Thyroid gland (tissue), 4 donors: Measurements from ENCODE around the gene MICAL3.

Experiments used
- POLR2A ChIP-seq, 2 donors: fragments of 450-650 bp; IDR thresholded peaks; one replicate each; pipeline ENCODE4 v1.6.1; 2017; ENCODE audit warnings: antibody characterized with exemption in 2 of 2, mild to moderate bottlenecking in 2 of 2, moderate library complexity in 1 of 2
- TF ChIP-seq, protein P1 (sequence below), 6 experiments: fragments of 200-600 bp in 3 of 6; fragments of 450-650 bp in 3 of 6; sonication (generic) in 3 of 6; IDR thresholded peaks; one replicate each; pipeline ENCODE4 v1.5.1; 2016 to 2019; ENCODE audit warnings: antibody characterized with exemption in 6 of 6, mild to moderate bottlenecking in 2 of 6, inconsistent platforms in 1 of 6, moderate library complexity in 1 of 6

DNA sequence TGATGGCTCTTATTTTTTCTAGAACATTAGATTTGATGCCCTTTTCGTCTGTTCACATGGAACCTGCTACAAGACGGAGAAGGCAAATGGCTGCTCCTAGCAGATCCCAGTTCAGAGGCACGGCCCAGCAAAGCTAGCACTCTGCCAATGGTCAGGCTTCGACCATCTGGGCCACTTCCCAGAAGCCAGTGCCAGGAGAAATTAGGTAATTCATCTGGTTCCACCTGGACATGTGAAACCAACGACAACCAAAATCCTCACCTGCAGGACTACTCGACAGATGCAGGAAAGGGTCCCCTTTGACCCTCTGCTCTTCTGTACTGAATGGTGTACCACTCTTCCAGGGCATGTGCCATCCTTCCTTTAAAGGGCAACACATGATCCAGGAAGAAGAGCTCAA lies 25.4 kb downstream of the MICAL3 start:
- TF ChIP-seq, protein P1, sequence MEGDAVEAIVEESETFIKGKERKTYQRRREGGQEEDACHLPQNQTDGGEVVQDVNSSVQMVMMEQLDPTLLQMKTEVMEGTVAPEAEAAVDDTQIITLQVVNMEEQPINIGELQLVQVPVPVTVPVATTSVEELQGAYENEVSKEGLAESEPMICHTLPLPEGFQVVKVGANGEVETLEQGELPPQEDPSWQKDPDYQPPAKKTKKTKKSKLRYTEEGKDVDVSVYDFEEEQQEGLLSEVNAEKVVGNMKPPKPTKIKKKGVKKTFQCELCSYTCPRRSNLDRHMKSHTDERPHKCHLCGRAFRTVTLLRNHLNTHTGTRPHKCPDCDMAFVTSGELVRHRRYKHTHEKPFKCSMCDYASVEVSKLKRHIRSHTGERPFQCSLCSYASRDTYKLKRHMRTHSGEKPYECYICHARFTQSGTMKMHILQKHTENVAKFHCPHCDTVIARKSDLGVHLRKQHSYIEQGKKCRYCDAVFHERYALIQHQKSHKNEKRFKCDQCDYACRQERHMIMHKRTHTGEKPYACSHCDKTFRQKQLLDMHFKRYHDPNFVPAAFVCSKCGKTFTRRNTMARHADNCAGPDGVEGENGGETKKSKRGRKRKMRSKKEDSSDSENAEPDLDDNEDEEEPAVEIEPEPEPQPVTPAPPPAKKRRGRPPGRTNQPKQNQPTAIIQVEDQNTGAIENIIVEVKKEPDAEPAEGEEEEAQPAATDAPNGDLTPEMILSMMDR (IDR thresholded peaks at IDR 0.05) = no peak
- TF ChIP-seq POLR2A (IDR thresholded peaks at IDR 0.05) = no peak
